Placental pericyte (primary cell): ENCODE data around the gene RER1. TPM values are rescaled to one million over a fixed set of nuclear protein-coding genes. Genes with fewer than 3 reads are reported as not detected.

Experiments used
- total RNA-seq: library from RNA; depleted of rRNA; stranded (reverse); fragments of >200 nt; gene quantifications from 2 replicates; pipeline ENCODE4 v1.2.3, GENCODE V29; 2012

The RER1 gene, protein sequence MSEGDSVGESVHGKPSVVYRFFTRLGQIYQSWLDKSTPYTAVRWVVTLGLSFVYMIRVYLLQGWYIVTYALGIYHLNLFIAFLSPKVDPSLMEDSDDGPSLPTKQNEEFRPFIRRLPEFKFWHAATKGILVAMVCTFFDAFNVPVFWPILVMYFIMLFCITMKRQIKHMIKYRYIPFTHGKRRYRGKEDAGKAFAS
- total RNA-seq = 121 and 123 TPM in 2 replicates

GRCh38 chr1:2391041-2391930 lies at the start of gene RER1, which contains the start of gene MORN1:
RER1 (plus strand) TSS chr1:2391841; CDS start chr1:2395791, 3,950 bp downstream.
MORN1 (minus strand) TSS chr1:2391554; CDS start chr1:2391533, 21 bp downstream.

DNA sequence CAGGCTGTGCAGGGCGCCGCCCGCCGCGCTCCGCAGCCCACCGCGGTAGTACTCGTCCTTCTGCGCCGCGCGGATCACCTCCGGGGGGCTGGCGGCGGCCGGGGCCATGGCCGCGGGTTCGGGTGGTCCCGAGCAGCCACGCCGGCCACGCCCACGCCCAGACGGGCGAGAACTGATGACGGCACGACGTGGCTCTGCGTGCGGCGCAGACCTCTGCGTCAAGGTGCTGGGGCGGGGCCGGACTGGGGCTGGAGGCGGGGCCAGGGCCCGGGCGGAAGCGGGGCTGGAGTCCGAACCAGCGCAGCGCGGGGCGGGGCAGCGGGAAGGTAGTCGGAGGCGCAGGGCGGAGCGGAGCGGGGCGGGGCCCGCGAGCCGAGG lies 20.7 kb downstream of the RER1 start, which contains the start of gene PEX10:
Gene PEX10 (minus strand): TSS at position 170 of the 378 bp plus-strand sequence. CDS start 62 bp downstream, at position 108.

Other genes starting within 250 kb of the RER1 start
- gene FAAP20, start 197.1 kb upstream of the RER1 start, total RNA-seq = 24.9 TPM in 2 replicates
- gene SKI, start 163.5 kb upstream of the RER1 start, total RNA-seq = 20.6 and 37.7 TPM in 2 replicates
- 8.3 and 9.8 TPM in 2 replicates for gene MORN1, start 287 bp upstream of the RER1 start, total RNA-seq
- gene PEX10, start 20.7 kb downstream of the RER1 start, total RNA-seq = 34.8 and 38.2 TPM in 2 replicates
- under 0.01 TPM in 2 replicates for gene PLCH2, start 84.4 kb downstream of the RER1 start, total RNA-seq
- 25.8 and 46.8 TPM in 2 replicates for gene PANK4, start 134.8 kb downstream of the RER1 start, total RNA-seq
- gene HES5, start 138.4 kb downstream of the RER1 start, total RNA-seq = not detected in 2 replicates
- 19.5 and 31.1 TPM in 2 replicates for gene TNFRSF14, start 164.5 kb downstream of the RER1 start, total RNA-seq
- gene PRXL2B, start 194.9 kb downstream of the RER1 start, total RNA-seq = 13.1 and 28.6 TPM in 2 replicates
- not detected in 2 replicates for gene MMEL1, start 241.2 kb downstream of the RER1 start, total RNA-seq